H1 (cell line): ENCODE results near the gene AMPD3. TPM values are rescaled to one million over a fixed set of nuclear protein-coding genes. Genes with fewer than 3 reads are reported as not detected.

ENCODE experiments used
- POLR2AphosphoS5 ChIP-seq: IDR thresholded peaks from 2 replicates; pipeline ENCODE4 v1.6.1; 2011; ENCODE audit warnings: low read depth, low read length
- RAD21 ChIP-seq, 2 experiments: IDR thresholded peaks in 1 of 2; conservative IDR thresholded peaks in 1 of 2; 2 replicates each; pipeline ENCODE4 v1.6.1; 2011; ENCODE audit warnings: low read depth in 2 of 2, low read length in 2 of 2, improper control_type of control experiment in 1 of 2, inconsistent platforms in 1 of 2, mild to moderate bottlenecking in 1 of 2, moderate library complexity in 1 of 2
- RNF2 ChIP-seq: fragments of 200-900, 300-1000 bp; sonication (generic); IDR thresholded peaks from 2 replicates; pipeline ENCODE4 v1.7.1; 2016; ENCODE audit warnings: borderline replicate concordance, low read depth, mild to moderate bottlenecking, antibody characterized with exemption, low read length; ENCODE audit not compliant: poor library complexity, severe bottlenecking; ENCODE audit errors: missing control alignments
- RXRA ChIP-seq: IDR thresholded peaks from 2 replicates; pipeline ENCODE4 v1.6.1; 2011; ENCODE audit warnings: low read depth, mild to moderate bottlenecking, low read length, moderate library complexity; ENCODE audit not compliant: insufficient read depth
- SIRT6 ChIP-seq: IDR thresholded peaks from one replicate; pipeline ENCODE4 v1.7.1; 2012; ENCODE audit warnings: low read length, inconsistent platforms
- TBP ChIP-seq: IDR thresholded peaks from 2 replicates; pipeline ENCODE4 v1.6.1; 2011; ENCODE audit warnings: low read depth, low read length, improper control_type of control experiment
- polyA plus RNA-seq, 7 experiments: library from polyadenylated mRNA; depleted of rRNA in 3 of 7; stranded (reverse) in 5 of 7; unstranded in 2 of 7; fragments of >200 nt in 5 of 7; fragments of 200-250 nt in 2 of 7; gene quantifications; 1 replicate in 5 of 7; 2 replicates in 1 of 7; 4 replicates in 1 of 7; pipeline versions ENCODE4 v1.2.1 to v1.2.3, GENCODE V29; 2011 to 2013; ENCODE audit warnings: missing spikeins in 2 of 7, mixed read lengths in 2 of 7
- total RNA-seq: library from RNA; stranded (reverse); fragmentation: NEBNext Ultra II Directional; extraction: Animal tissue kit (Norgen Biotek cat#: 25700); gene quantifications from 2 replicates; pipeline ENCODE4 v1.2.1, GENCODE V29; 2021

The AMPD3 gene
- total and polyA plus RNA-seq, 2 of the 8 experiments (the other 6 are each of a cell fraction or from before 2014, with no cell fraction given) = 4.0 to 6.3 TPM

DNA sequence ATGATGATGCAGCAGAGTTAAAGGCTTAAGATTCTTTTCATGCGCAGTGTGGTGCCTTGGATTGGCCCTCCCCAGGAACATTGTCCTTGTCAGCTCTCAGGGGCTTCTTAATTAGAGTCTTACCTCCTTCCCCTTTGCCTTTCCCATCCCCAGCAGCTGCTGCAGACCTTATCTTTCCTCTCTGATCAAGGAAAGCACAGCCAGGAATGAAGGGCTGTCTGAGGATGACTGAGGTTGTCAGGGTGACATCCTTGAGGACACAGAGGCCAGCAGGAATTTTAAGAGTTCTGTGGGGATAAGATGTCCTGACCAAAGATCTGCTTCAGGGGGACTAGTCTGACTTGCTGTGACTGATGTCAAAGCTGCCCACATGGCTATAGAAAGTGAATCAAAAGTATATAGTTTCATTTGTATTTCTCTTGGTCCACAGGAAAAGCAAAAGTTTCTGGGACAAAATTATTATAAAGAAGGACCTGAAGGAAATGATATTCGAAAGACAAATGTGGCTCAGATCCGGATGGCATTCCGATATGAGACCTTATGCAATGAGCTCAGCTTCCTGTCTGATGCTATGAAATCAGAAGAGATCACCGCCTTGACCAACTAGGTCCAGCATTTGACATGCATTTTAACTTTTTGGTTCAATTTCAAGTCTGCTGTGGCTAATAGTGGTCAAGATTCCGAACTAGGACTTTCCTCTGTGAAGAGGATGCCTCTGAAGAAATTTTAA lies 50.4 kb downstream of the AMPD3 start (continued):
- TF ChIP-seq RXRA (no peak), TBP (no peak), SIRT6 (no peak), RAD21 (IDR thresholded peaks at IDR 0.05 in 1 of 2, conservative IDR thresholded peaks at IDR 0.05 in 1 of 2; ENCODE audit: low read depth in 2 of 2, low read length in 2 of 2) (no peak), RNF2 (no peak), POLR2AphosphoS5 (no peak)
